PC-3 (cell line): ENCODE results near the gene CD180. TPM values are rescaled to one million over a fixed set of nuclear protein-coding genes. Genes with fewer than 3 reads are reported as not detected.

Experiments
- ATAC-seq: fragments of 200-7000 bp; cut with Tn5 transposase; 2 replicates; pipeline ENCODE4 v1.9.1; 2020; ENCODE audit warnings: mild to moderate bottlenecking, moderate library complexity
- BruUV-seq: library from RNA; stranded (reverse); fragments of 400-500 nt; replicated peaks from 2 replicates; lab custom pipeline; 2021; lab: Mats Ljungman, UMichigan
- CTCF ChIA-PET: fragments of 300-600 bp; sonication (Branson Sonifier 250); formaldehyde crosslinking; loops from one replicate; lab custom pipeline; 2022; ENCODE audit warnings: antibody characterized with exemption; lab: Charles Lee
- POLR2A ChIA-PET: fragments of 300-600 bp; sonication (Branson Sonifier 250); formaldehyde crosslinking; loops from one replicate; lab custom pipeline; 2022; ENCODE audit warnings: antibody characterized with exemption; ENCODE audit not compliant: unreplicated experiment; lab: Charles Lee
- DNase-seq: peaks from one replicate; pipeline ENCODE4 v3.0.0-alpha.2; 2015
- H2AFZ ChIP-seq: fragments of 300-600 bp; sonication (generic); 2 replicates; pipeline ENCODE4 v1.6.0; 2016; ENCODE audit warnings: antibody characterized with exemption, low read length
- H3F3A ChIP-seq: fragments of 300-600 bp; sonication (generic); one replicate; pipeline ENCODE4 v1.6.0; 2017; ENCODE audit warnings: antibody characterized with exemption, low read length, control low read depth, mild to moderate bottlenecking; ENCODE audit not compliant: unreplicated experiment
- H3K27ac ChIP-seq: fragments of 300-600 bp; sonication (generic); 2 replicates; pipeline ENCODE4 v1.5.1; 2016; ENCODE audit warnings: mild to moderate bottlenecking, low read length
- H3K27me3 ChIP-seq: fragments of 300-600 bp; sonication (generic); 2 replicates; pipeline ENCODE4 v1.6.1; 2016; ENCODE audit warnings: low read length, mixed read lengths
- H3K36me3 ChIP-seq: fragments of 300-600 bp; sonication (generic); 2 replicates; pipeline ENCODE4 v1.6.1; 2016; ENCODE audit warnings: low read depth, mixed run types, low read length, mixed read lengths
- H3K4me1 ChIP-seq: fragments of 300-600 bp; sonication (generic); 2 replicates; pipeline ENCODE4 v1.5.1; 2016; ENCODE audit warnings: low read length; ENCODE audit not compliant: insufficient read depth
- H3K4me2 ChIP-seq: fragments of 300-600 bp; sonication (generic); 2 replicates; pipeline ENCODE4 v1.6.0; 2016; ENCODE audit warnings: low read length
- H3K4me3 ChIP-seq: fragments of 300-600 bp; sonication (generic); 2 replicates; pipeline ENCODE4 v1.5.1; 2016; ENCODE audit warnings: mild to moderate bottlenecking, low read length, mixed read lengths
- H3K79me2 ChIP-seq: fragments of 300-600 bp; sonication (generic); 2 replicates; pipeline ENCODE4 v1.6.1; 2017; ENCODE audit warnings: low read length, mixed read lengths
- H3K9ac ChIP-seq: fragments of 300-600 bp; sonication (generic); 2 replicates; pipeline ENCODE4 v1.6.0; 2016; ENCODE audit warnings: mild to moderate bottlenecking, low read length
- H3K9me2 ChIP-seq: fragments of 300-600 bp; sonication (generic); replicated peaks from 2 replicates; pipeline ENCODE4 v1.6.1; 2016; ENCODE audit warnings: mixed run types, low read length, mixed read lengths
- H3K9me3 ChIP-seq: fragments of 300-600 bp; sonication (generic); 2 replicates; pipeline ENCODE4 v1.6.1; 2016; ENCODE audit warnings: low read length, mixed read lengths
- H4K20me1 ChIP-seq: fragments of 300-600 bp; sonication (generic); 2 replicates; pipeline ENCODE4 v1.6.1; 2016; ENCODE audit warnings: low read length, mixed read lengths
- CTCF ChIP-seq: fragments of 300-600 bp; sonication (generic); conservative IDR thresholded peaks from 2 replicates; pipeline ENCODE4 v1.5.1; 2017; ENCODE audit warnings: antibody characterized with exemption, low read depth, mild to moderate bottlenecking, low read length
- EZH2 ChIP-seq: fragments of 300-600 bp; sonication (generic); IDR thresholded peaks from one replicate; pipeline ENCODE4 v1.6.1; 2017; ENCODE audit warnings: antibody characterized with exemption, mild to moderate bottlenecking, low read length; ENCODE audit not compliant: unreplicated experiment
- EZH2phosphoT487 ChIP-seq: fragments of 300-600 bp; sonication (generic); IDR thresholded peaks from 2 replicates; pipeline ENCODE4 v1.6.1; 2018; ENCODE audit warnings: mild to moderate bottlenecking, antibody characterized with exemption, low read length, borderline replicate concordance
- intact Hi-C: fragments of 100-400 bp; cut with micrococcal nuclease; formaldehyde crosslinking; loops from 2 replicates; pipeline ENCODE4 v1.9.0; 2023
- total RNA-seq: library from RNA; depleted of rRNA; stranded (reverse); fragments of >200 nt; gene quantifications from 2 replicates; pipeline ENCODE4 v1.2.3, GENCODE V29; 2014

The CD180 gene
- total RNA-seq, 1 experiment from 2014 or later = not detected

DNA sequence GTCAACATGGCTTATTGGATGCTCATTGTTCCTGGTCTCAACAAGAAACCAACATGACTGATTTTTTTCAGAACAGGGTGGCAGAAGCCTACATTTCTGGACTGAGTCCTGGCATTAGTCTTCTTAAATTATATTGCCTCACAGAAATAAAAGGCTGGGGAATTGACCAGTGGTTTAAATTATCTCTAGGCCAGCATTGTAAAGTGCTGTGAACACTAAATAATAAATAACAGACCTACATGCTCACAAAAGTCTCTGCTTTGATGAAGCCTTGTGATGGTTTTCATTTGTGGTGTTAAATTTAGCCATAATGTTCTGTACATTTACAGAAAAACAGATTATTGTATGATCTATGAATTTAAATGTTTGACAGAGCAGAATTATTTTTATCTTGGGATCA is 44.7 kb upstream of the CD180 start:
- Histone ChIP-seq H3K27ac (no peak overlapping the region), H3K4me2 (no peak overlapping the region), H3K9me3 (no peaks in the 10 kb centered on the region), H3K9me2 (no peaks in the 10 kb centered on the region), H3K36me3 (no peaks in the 10 kb centered on the region), H3K27me3 (no peaks in the 10 kb centered on the region), H3K4me1 (peaks cover 9% of the 10 kb centered on the region; the same call in 1 of the 2 replicates), H3K4me3 (no peak overlapping the region), H3K9ac (no peak overlapping the region), H4K20me1 (no peaks in the 10 kb centered on the region), H3K79me2 (no peaks in the 10 kb centered on the region), H2AFZ (no peak overlapping the region), H3F3A (no peaks in the 10 kb centered on the region)
- ChIA-PET CTCF (no interaction called here), POLR2A (no interaction called here)
- TF ChIP-seq CTCF (no peak), EZH2phosphoT487 (no peak), EZH2 (no peak)
- DNase-seq (no peak), ATAC-seq (no peak)
- intact Hi-C loops = no loop called here
- no TSS peak for BruUV-seq

DNA sequence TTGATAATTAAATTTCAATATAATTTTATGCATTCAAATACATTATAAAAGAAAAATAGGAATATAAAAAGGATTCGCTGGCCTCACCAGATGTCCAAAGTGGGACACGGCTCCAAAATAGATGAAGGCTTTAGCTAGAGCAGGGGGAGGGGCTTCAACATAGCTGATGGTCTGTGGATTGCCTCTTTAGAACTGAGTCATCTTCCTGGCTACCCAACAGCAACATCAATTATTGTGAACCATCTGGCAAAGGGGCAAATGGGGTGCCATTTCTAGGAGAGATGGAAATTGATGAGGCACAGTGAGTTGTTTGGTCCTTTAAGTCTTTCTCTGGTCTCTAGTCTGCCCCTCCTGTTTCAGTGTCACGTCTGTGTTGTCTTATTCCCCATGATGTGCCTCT is 44.2 kb upstream of the CD180 start:
- ChIA-PET CTCF (no interaction called here), POLR2A (no interaction called here)
- intact Hi-C loops = no loop called here

More for the DNA sequence above, 44.2 kb upstream of the CD180 start:
- Histone ChIP-seq H3K36me3 (no peaks in the 10 kb centered on the region), H3K27me3 (no peaks in the 10 kb centered on the region), H3K9me2 (no peaks in the 10 kb centered on the region), H3K9me3 (no peaks in the 10 kb centered on the region), H4K20me1 (no peaks in the 10 kb centered on the region), H2AFZ (no peak overlapping the region), H3K9ac (no peak overlapping the region), H3K4me2 (no peak overlapping the region), H3K79me2 (no peaks in the 10 kb centered on the region), H3K4me1 (peaks cover 9% of the 10 kb centered on the region; the same call in 1 of the 2 replicates), H3K4me3 (no peak overlapping the region), H3K27ac (no peak overlapping the region), H3F3A (no peaks in the 10 kb centered on the region)
- ATAC-seq (no peak), DNase-seq (no peak)
- TF ChIP-seq EZH2 (no peak), CTCF (no peak), EZH2phosphoT487 (no peak)
- BruUV-seq = no TSS peak
